NCI-H128 (cell line): ENCODE measurements around the gene ERRFI1.

ENCODE experiments used
- DNase-seq: peaks from one replicate; lab custom pipeline; 2025; ENCODE audit not compliant: unreplicated experiment; lab: John Stamatoyannopoulos, UW

Gene ERRFI1

GRCh38 chr1:8019229-8019620 lies 6.9 kb downstream of the ERRFI1 start:
- DNase-seq, result no peak

- no peak for DNase-seq
These were observed 7.4 kb downstream of the ERRFI1 start for GRCh38 chr1:8018492-8019228.

- DNase-seq, result no peak
These were observed 8.5 kb downstream of the ERRFI1 start for GRCh38 chr1:8017495-8018197.

- DNase-seq, result no peak
These were observed 9.2 kb downstream of the ERRFI1 start for GRCh38 chr1:8016895-8017241.

GRCh38 chr1:8016210-8016894 lies 9.8 kb downstream of the ERRFI1 start:
- no peak for DNase-seq

GRCh38 chr1:8015809-8016165 lies 10.3 kb downstream of the ERRFI1 start:
- DNase-seq, result no peak

GRCh38 chr1:8015036-8015808 lies 10.9 kb downstream of the ERRFI1 start:
- peak; percentile 33 for DNase-seq

- DNase-seq, result no peak
These were observed 11.6 kb downstream of the ERRFI1 start for GRCh38 chr1:8014381-8014988.

GRCh38 chr1:8013800-8014199 lies 12.3 kb downstream of the ERRFI1 start:
- no peak for DNase-seq

GRCh38 chr1:8013399-8013798 lies 12.7 kb downstream of the ERRFI1 start:
- no peak for DNase-seq

GRCh38 chr1:8012955-8013354 lies 13.2 kb downstream of the ERRFI1 start:
- DNase-seq, result no peak

- no peak for DNase-seq
These were observed 13.9 kb downstream of the ERRFI1 start for GRCh38 chr1:8011923-8012858.

- DNase-seq, result no peak
These were observed 15.1 kb downstream of the ERRFI1 start for GRCh38 chr1:8011016-8011415.

- no peak for DNase-seq
These were observed 15.9 kb downstream of the ERRFI1 start for GRCh38 chr1:8010080-8010664.

- DNase-seq, result no peak
These were observed 16.8 kb downstream of the ERRFI1 start for GRCh38 chr1:8009043-8010002.

GRCh38 chr1:8006037-8006963 lies 19.8 kb downstream of the ERRFI1 start:
- DNase-seq, result peak; percentile 72

GRCh38 chr1:8004803-8005573 lies 21.1 kb downstream of the ERRFI1 start:
- DNase-seq, result peak; percentile 21
